ENCODE data around the gene ENKD1.

ENKD1 gene

GRCh38 chr16:67651039-67651438, 15.5 kb downstream of the ENKD1 start:
- DNase-seq (ENCODE audit: low read depth, low spot score) = no peak

GRCh38 chr16:67650023-67650422, 16.5 kb downstream of the ENKD1 start:
- DNase-seq (ENCODE audit: low read depth, low spot score) = no peak

GRCh38 chr16:67649494-67649931, 17.0 kb downstream of the ENKD1 start:
- DNase-seq (ENCODE audit: low read depth, low spot score) = no peak

GRCh38 chr16:67648764-67649407, 17.7 kb downstream of the ENKD1 start:
- DNase-seq (ENCODE audit: low read depth, low spot score) = no peak

DNA sequence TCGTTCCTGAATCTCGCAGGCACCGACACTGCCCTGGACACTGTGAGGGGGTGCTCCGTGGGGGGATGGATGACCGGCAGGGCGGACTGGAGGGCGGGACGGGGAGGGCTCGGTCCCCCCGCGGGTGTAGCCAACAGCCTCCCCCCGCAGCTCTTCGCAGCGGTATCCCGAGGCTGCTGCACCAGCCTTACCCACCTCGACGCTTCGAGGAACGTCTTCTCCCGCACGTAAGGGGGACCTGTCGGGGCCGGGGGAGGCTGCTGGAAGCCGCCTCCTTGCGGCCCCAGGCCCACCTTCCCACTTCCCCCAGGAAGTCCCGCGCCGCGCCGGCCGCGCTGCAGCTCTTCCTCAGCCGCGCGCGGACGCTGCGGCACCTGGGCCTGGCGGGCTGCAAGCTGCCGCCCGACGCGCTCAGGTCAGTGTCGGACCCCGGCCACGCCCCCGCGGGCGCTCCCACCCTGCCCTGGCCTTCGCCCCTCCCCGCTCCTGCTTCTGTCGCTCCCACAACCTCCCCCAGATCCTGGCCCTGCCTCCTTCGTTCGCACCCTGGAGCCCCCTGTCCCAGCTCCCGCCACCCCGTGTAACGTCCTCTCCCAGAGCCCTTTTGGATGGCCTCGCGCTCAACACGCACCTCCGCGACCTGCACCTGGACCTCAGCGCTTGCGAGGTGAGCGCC, 18.3 kb downstream of the ENKD1 start:
- DNase-seq (ENCODE audit: low read depth, low spot score) = no peak

GRCh38 chr16:67647681-67648080, 18.9 kb downstream of the ENKD1 start:
- DNase-seq (ENCODE audit: low read depth, low spot score) = no peak

- DNase-seq (ENCODE audit: low read depth, low spot score) = no peak
These were observed 19.4 kb downstream of the ENKD1 start for GRCh38 chr16:67647111-67647651.

DNA sequence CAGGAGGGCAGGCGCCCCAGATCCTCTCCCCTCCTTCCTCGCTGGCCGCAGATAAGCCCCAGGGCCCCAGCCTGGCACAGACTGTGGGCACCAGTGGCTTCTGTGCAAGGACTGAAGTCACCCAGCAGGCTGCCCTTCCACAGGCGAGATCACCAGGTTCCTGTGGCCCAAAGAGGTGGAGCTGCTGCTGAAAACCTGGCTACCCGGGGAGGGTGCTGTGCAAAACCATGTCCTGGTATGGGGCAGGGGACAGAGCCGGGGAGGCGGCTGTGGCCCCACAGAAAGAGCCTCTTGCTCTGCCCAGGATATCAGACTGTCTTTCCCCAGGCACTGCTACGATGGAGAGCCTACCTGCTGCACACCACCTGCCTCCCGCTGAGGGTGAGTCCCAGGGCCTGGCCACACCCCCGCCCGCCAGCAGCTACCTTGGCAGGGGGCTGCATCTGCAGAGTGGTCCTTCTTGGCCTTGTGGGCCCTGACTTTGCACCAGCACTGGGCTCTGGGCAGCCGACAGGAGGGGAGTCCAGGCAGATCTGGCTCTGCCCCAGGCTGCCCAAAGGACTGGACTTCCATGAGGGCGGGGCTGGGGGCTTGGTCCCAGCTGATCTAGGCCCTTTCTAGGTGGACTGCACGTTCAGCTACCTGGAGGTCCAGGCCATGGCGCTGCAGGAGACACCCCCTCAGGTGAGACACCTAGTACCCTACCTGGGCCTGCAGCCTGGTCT, 21.0 kb downstream of the ENKD1 start:
- DNase-seq (ENCODE audit: low read depth, low spot score) = no peak

DNA sequence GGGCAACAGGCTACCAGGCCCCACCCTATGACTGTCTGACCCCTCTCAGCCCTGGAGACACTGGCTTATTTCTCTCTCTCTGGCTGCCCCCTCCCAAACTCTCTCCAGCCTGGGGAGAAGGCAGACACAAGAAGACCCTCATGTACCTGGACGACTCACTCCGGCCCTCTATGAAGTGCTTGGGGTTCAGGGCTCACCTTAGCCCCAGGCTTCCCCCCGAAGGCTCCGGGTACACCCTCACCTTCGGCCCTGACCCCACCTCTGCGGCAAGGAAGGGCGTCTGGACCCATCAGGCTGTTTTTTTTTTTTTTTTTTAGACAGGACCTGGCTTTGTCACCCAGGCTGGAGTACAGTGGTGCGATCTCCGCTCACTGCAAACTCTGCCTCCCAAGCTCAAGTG, 22.5 kb downstream of the ENKD1 start:
- DNase-seq (ENCODE audit: low read depth, low spot score) = no peak

DNA sequence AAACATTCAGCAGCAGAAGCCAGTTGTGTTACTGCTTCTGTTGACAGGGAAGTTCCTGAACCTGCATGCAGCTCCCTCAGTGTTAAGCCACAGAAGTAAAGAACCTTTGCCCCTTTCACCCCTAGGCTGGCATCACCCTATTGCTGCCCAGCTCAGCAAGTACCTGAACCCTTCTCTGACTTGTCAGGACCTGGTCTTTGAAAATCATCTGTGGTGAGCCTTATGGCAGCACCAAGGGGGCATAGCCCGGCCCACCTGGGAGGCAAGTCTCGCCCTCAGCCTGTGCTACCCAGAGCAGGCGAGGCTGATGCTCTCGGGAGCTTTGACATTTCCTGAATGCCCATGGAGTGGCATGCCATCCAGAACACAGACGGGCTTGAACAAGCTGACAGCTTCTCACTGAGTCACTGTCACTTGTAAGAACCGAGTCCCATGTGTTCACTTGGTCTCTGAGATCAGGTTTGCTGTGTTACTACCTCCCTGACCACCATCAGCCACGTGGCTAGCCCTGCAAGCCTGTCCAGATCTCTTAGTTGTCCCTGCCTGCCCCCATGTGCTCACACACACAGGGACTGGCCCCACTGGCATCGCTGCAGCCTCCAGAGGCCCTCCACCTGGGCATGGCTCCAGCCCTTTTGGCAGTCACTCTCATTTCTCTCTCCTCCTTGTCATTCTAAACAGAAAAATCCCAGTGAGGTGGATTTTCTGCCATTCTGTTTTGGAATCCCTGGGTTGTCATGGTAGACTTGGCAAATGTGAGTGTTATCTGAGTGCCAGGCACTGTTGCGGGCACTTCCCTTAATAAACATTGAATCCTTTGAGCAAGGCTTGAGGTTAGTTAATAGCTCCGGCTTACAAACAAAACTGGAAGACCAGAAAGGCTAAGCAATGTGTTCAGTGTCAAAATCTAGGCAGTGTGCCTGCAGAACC, 24.5 kb downstream of the ENKD1 start:
- DNase-seq (ENCODE audit: low read depth, low spot score) = no peak

DNA sequence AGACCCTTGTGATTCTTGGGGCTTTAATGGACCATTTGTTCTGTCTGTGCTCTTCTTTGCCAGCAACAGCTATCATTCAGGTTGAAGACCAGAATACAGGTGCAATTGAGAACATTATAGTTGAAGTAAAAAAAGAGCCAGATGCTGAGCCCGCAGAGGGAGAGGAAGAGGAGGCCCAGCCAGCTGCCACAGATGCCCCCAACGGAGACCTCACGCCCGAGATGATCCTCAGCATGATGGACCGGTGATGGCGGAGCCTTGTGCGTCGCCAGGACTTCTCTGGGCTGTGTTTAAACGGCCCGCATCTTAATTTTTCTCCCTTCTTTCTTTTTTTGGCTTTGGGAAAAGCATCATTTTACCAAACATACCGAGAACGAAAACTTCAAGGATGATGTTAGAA, 28.9 kb downstream of the ENKD1 start:
- no peak for DNase-seq (ENCODE audit: low read depth, low spot score)

- DNase-seq (ENCODE audit: low read depth, low spot score) = no peak
These were observed 29.8 kb downstream of the ENKD1 start for GRCh38 chr16:67636713-67637112.

- no peak for DNase-seq (ENCODE audit: low read depth, low spot score)
These were observed 34.0 kb downstream of the ENKD1 start for GRCh38 chr16:67632415-67633172.

DNA sequence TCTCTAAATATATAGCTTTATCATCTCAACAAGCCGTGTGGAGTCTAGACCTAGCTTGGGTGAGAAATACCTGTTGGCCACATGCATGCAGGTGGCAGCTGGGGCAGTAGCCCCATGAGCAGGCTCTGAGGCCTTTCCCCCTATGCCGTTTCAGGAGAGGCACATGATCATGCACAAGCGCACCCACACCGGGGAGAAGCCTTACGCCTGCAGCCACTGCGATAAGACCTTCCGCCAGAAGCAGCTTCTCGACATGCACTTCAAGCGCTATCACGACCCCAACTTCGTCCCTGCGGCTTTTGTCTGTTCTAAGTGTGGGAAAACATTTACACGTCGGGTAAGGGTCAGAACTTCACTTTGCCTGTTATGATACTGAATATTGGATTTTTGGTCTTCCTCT, 38.3 kb downstream of the ENKD1 start:
- no peak for DNase-seq (ENCODE audit: low read depth, low spot score)

GRCh38 chr16:67613808-67614207, 52.7 kb downstream of the ENKD1 start:
- no peak for DNase-seq (ENCODE audit: low read depth, low spot score)

All from activated naive CD8-positive, alpha-beta T cell treated with anti-CD3 and anti-CD28 coated beads, Interleukin-2, amount 50 U/mL, for 16 hours (primary cell).